ENCODE measurements around the gene UCHL5. TPM values are rescaled to one million over a fixed set of nuclear protein-coding genes. Genes with fewer than 3 reads are reported as not detected.
"Not testable (repeated sequence)": the region's sequence is repeated elsewhere in the genome, so short reads cannot be mapped to it uniquely, and the experiment has no call there.

The UCHL5 gene
- polyA plus RNA-seq, 1 experiment = 9.4 TPM

GRCh38 chr1:192984080-192984479 lies 75.1 kb downstream of the UCHL5 start:
- Histone ChIP-seq H3K4me3 (ENCODE audit: low read depth, low read length) (no peak overlapping the region), H3K36me3 (ENCODE audit: control insufficient read depth, insufficient read depth, low read length) (no peaks in the 10 kb centered on the region), H3K27me3 (ENCODE audit: control insufficient read depth, insufficient read depth, low read length) (no peaks in the 10 kb centered on the region)
- ChIA-PET CTCF (interaction anchor here (1.5 kb wide), 1 partner anchor 14 kb away, joined by 4 read pairs; no protein-coding TSS in a partner anchor), POLR2A (no interaction called here)
- no peak for TF ChIP-seq CTCF (IDR thresholded peaks at IDR 0.05; ENCODE audit: insufficient read depth, low read depth, low read length)
- DNase-seq (ENCODE audit: low read depth) = no peak

GRCh38 chr1:192983349-192983980 lies 75.7 kb downstream of the UCHL5 start:
- ChIA-PET POLR2A (no interaction called here), CTCF (no interaction called here)
- no peak for TF ChIP-seq CTCF (IDR thresholded peaks at IDR 0.05; ENCODE audit: insufficient read depth, low read depth, low read length)
- Histone ChIP-seq H3K36me3 (ENCODE audit: control insufficient read depth, insufficient read depth, low read length) (no peaks in the 10 kb centered on the region), H3K4me3 (ENCODE audit: low read depth, low read length) (no peak overlapping the region), H3K27me3 (ENCODE audit: control insufficient read depth, insufficient read depth, low read length) (no peaks in the 10 kb centered on the region)
- no peak for DNase-seq (ENCODE audit: low read depth)

GRCh38 chr1:192980856-192981255 lies 78.3 kb downstream of the UCHL5 start:
- no peak for TF ChIP-seq CTCF (IDR thresholded peaks at IDR 0.05; ENCODE audit: insufficient read depth, low read depth, low read length)
- H3K4me3 ChIP-seq (ENCODE audit: low read depth, low read length) = no peak overlapping the region
- H3K27me3 ChIP-seq (ENCODE audit: control insufficient read depth, insufficient read depth, low read length) = no peaks in the 10 kb centered on the region
- POLR2A ChIA-PET = no interaction called here
- no peaks in the 10 kb centered on the region for H3K36me3 ChIP-seq (ENCODE audit: control insufficient read depth, insufficient read depth, low read length)
- CTCF ChIA-PET = no interaction called here
- DNase-seq (ENCODE audit: low read depth) = no peak

- POLR2A ChIA-PET; DNase-seq (ENCODE audit: low read depth); H3K4me3 ChIP-seq (ENCODE audit: low read depth, low read length); H3K36me3 ChIP-seq (ENCODE audit: control insufficient read depth, insufficient read depth, low read length); CTCF ChIA-PET; H3K27me3 ChIP-seq (ENCODE audit: control insufficient read depth, insufficient read depth, low read length): not testable (repeated sequence)
These were observed 78.8 kb downstream of the UCHL5 start for GRCh38 chr1:192980334-192980733.

GRCh38 chr1:192979542-192979941 lies 79.6 kb downstream of the UCHL5 start:
- H3K27me3 ChIP-seq (ENCODE audit: control insufficient read depth, insufficient read depth, low read length) = no peaks in the 10 kb centered on the region
- no peak overlapping the region for H3K4me3 ChIP-seq (ENCODE audit: low read depth, low read length)
- ChIA-PET POLR2A (no interaction called here), CTCF (no interaction called here)
- no peak for TF ChIP-seq CTCF (IDR thresholded peaks at IDR 0.05; ENCODE audit: insufficient read depth, low read depth, low read length)
- no peak for DNase-seq (ENCODE audit: low read depth)
- H3K36me3 ChIP-seq (ENCODE audit: control insufficient read depth, insufficient read depth, low read length) = no peaks in the 10 kb centered on the region

GRCh38 chr1:192978195-192978710 lies 80.9 kb downstream of the UCHL5 start:
- H3K36me3 ChIP-seq (ENCODE audit: control insufficient read depth, insufficient read depth, low read length) = no peaks in the 10 kb centered on the region
- POLR2A ChIA-PET = no interaction called here
- CTCF ChIA-PET = interaction anchor here (0.7 kb wide), 1 partner anchor 19 kb away, joined by 3 read pairs; no protein-coding TSS in a partner anchor
- TF ChIP-seq CTCF (IDR thresholded peaks at IDR 0.05; ENCODE audit: insufficient read depth, low read depth, low read length) = no peak
- no peaks in the 10 kb centered on the region for H3K27me3 ChIP-seq (ENCODE audit: control insufficient read depth, insufficient read depth, low read length)
- H3K4me3 ChIP-seq (ENCODE audit: low read depth, low read length) = no peak overlapping the region
- DNase-seq (ENCODE audit: low read depth) = no peak

Data from BJ (cell line).